Body of pancreas (tissue), 4 donors: ENCODE data around the gene SLX9. TPM values are rescaled to one million over a fixed set of nuclear protein-coding genes. Genes with fewer than 3 reads are reported as not detected.

Experiments used
- ATAC-seq: fragments of 150-250 bp; one replicate; pipeline ENCODE4 v1.9.1; 2016
- DNase-seq, 4 donors: peaks; one replicate each; pipeline ENCODE4 v3.0.0-alpha.2; 2019
- H3K27ac ChIP-seq, 4 donors: fragments of 200-600 bp; sonication (generic); 1 replicate in 3 of 4; 2 replicates in 1 of 4; pipeline versions ENCODE4 v1.5.1 to v1.6.1; 2016 to 2019; ENCODE audit warnings: mild to moderate bottlenecking in 1 of 4, mixed read lengths in 1 of 4, moderate library complexity in 1 of 4
- H3K27me3 ChIP-seq, 2 donors: fragments of 200-600 bp; sonication (generic); one replicate each; pipeline ENCODE4 v1.6.0; 2016; ENCODE audit warnings: mild to moderate bottlenecking in 1 of 2
- H3K36me3 ChIP-seq, 2 donors: fragments of 200-600 bp; sonication (generic); replicated peaks in 1 of 2; 2 replicates each; pipeline ENCODE4 v1.5.1; 2016; ENCODE audit warnings: low read depth in 2 of 2; ENCODE audit not compliant: insufficient read depth in 1 of 2
- H3K4me1 ChIP-seq: fragments of 200-600 bp; sonication (generic); one replicate; pipeline ENCODE4 v1.6.0; 2016
- H3K4me3 ChIP-seq, 2 donors: fragments of 200-600 bp; sonication (generic); 1 replicate in 1 of 2; 2 replicates in 1 of 2; pipeline ENCODE4 v1.5.1; 2016 to 2019
- H3K9me3 ChIP-seq, 3 donors: fragments of 200-600 bp; sonication (generic); 1 replicate in 2 of 3; 2 replicates in 1 of 3; pipeline ENCODE4 v1.5.1; 2016
- CTCF ChIP-seq, 7 experiments: fragments of 450-650 bp in 4 of 7; fragments of 200-600 bp in 3 of 7; sonication (generic) in 3 of 7; IDR thresholded peaks; one replicate each; pipeline ENCODE4 v1.5.1; 2016 to 2019; ENCODE audit warnings: antibody characterized with exemption in 7 of 7
- POLR2A ChIP-seq, 3 donors: fragments of 450-650 bp; IDR thresholded peaks; one replicate each; pipeline ENCODE4 v1.6.1; 2016; ENCODE audit warnings: antibody characterized with exemption in 3 of 3, mild to moderate bottlenecking in 2 of 3
- WGBS, 2 donors: methylation state at CpG; one replicate each; pipeline ENCODE4 v1.1.5; 2017; 5-methylcytosine and 5-hydroxymethylcytosine counted together
- intact Hi-C: fragments of 100-400 bp; cut with DNase I; formaldehyde crosslinking; loops from one replicate; pipeline ENCODE4 v1.15.1; 2023
- total RNA-seq, 2 donors: library from RNA; depleted of rRNA; stranded (reverse); fragments of >200 nt; gene quantifications; one replicate each; pipeline ENCODE4 v1.1.0, GENCODE V29; 2016

The SLX9 gene
- total RNA-seq, 2 donors from 2014 or later, result 5.6 to 9.3 TPM

DNA sequence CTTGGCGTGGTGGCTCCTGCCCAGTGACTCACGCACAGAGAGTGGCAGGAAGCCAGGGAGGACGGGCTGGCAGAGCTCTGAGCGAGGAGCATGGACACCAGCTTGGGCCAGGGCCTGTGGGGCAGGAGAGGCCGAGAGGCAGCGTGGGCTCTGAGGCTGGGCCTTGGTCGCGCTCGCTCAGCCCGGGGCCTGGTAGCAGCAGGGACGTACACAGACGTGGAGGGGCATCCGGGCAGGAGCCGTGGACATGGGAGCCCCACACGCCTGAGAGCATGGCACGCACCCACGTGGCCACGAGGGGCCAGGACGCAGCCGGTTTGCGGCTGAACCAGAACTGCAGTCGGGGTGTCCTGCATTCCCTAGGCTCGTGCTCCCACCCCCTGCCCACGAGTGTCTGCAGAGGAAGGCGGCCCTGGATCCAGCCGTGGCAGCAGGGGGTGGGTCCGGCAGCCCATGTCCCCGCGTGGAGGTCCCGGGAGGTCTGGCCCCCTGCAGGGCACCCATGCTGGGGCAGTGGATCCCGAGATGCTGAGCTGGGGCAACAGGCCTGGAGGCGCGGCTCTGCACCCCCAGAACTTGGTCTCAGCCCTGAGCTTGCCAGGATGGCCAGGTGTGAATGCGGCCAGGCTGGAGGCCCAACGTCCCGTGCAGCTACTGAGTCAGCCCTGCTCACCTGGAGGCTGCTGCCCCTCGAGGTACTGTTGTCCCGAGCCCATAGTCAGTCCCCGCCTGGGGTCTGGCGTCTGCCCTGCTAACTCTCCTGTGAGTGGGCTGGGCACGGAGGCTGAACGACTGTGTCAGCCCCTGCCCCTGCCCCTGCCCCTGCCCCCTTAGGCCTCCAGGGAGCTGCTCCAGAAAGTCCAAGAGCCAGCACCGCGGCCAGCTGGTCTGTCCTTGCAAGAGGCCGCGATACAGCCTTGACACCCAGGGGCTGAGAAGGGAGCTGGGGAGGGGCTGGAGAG, 61.6 kb downstream of the SLX9 start:
- peak; percentile 8 for ATAC-seq
- peak in 1 of 4 donors; percentile 23 for DNase-seq
- Histone ChIP-seq H3K4me1 (no peaks in the 10 kb centered on the region), H3K27ac (no peak overlapping the region), H3K4me3 (no peak overlapping the region), H3K9me3 (no peaks in the 10 kb centered on the region), H3K36me3 (no peaks in the 10 kb centered on the region), H3K27me3 (peaks cover 0 to 3% of the 10 kb centered on the region in 2 donors)
- TF ChIP-seq POLR2A (IDR thresholded peaks at IDR 0.05) (no peak), CTCF (IDR thresholded peaks at IDR 0.05) (no peak)
- 48 to 67% methylated on average over 11 to 42 of the region's 46 CpGs for WGBS, 2 donors
- intact Hi-C loops, result no loop called here

DNA sequence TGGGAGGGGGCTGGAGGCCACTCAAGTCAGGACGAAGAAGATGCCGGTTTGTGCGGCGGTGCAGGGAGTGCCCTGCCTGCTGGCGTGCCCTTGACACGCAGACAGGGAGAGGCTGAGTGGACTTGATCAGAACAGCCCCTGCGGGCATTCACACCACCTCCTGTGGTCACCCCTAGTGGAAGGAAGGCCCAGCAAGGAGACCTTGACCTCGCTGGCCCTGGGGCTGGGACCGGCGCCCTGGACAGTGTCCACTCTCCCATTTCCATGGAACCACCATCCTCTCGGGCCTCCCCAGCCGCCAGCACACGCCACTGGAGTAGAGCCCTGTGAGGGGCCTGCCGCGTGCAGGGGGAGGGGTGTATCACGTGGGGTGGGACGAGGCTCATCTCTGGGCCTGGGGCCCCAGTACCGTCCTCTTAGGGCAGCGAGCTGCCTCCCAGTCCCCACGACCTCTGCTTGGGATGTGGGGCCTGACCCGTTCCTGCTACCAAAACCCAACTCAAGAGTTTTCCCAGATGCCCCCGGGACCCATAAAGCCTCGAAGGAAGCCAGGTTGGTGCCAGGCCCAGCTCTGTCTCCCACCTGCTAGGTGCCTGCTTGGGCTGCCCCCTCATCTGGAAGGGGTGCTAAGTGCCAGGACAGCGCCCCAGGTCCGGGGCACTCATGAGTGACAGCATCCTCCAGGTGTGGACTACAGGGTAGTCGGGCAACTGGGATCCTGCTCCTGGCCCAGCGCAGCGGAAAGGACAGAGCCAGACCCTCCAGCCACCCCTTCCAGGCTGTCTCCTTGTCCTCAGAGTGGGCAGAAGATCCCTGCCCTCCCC, 62.8 kb downstream of the SLX9 start:
- no peak overlapping the region for H3K27ac ChIP-seq
- peak in 1 of 4 donors; percentile 6 for DNase-seq

GRCh38 chr21:45003331-45004058, 63.7 kb downstream of the SLX9 start:
- TF ChIP-seq POLR2A (IDR thresholded peaks at IDR 0.05) (no peak), CTCF (IDR thresholded peaks at IDR 0.05) (no peak)
- Histone ChIP-seq H3K27me3 (peaks cover 0 to 3% of the 10 kb centered on the region in 2 donors), H3K4me1 (no peaks in the 10 kb centered on the region), H3K27ac (no peak overlapping the region), H3K4me3 (no peak overlapping the region), H3K36me3 (no peaks in the 10 kb centered on the region), H3K9me3 (no peaks in the 10 kb centered on the region)
- no peak for ATAC-seq
- peak in 2 of 4 donors; percentile 0 to 6 for DNase-seq
- 63 to 68% methylated on average over 10 to 14 of the region's 14 CpGs for WGBS, 2 donors
- intact Hi-C loops, result no loop called here

More for the DNA sequence above, 62.8 kb downstream of the SLX9 start:
- no peak for TF ChIP-seq CTCF (IDR thresholded peaks at IDR 0.05)
- TF ChIP-seq POLR2A (IDR thresholded peaks at IDR 0.05), result no peak
- H3K4me1 ChIP-seq, result no peaks in the 10 kb centered on the region
- WGBS, 2 donors, result 71 to 87% methylated on average over 9 to 26 of the region's 28 CpGs
- H3K4me3 ChIP-seq, result no peak overlapping the region
- peaks cover 0 to 3% of the 10 kb centered on the region in 2 donors for H3K27me3 ChIP-seq
- intact Hi-C loops, result no loop called here
- no peaks in the 10 kb centered on the region for H3K36me3 ChIP-seq
- ATAC-seq, result no peak
- H3K9me3 ChIP-seq, result no peaks in the 10 kb centered on the region

DNA sequence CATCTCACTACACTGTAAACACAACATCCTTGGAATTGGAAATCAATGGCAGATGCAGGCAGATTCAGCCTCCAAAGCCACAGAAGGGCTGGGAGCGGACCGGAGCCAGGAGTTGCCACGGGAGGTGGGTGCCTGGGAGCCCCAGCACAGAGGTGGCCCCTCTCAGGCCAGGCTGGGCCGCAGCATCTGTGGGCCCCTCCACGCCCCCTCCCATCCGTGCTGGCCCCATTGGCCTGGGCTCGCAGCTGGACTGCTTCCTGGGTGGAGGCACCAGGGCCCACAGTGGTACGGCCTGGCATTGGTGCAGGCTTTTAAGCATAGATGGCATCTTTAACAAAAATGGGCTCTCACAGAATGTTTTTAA, 64.2 kb downstream of the SLX9 start:
- no peak for TF ChIP-seq POLR2A (IDR thresholded peaks at IDR 0.05)
- no peak for TF ChIP-seq CTCF (IDR thresholded peaks at IDR 0.05)
- WGBS, 2 donors, result 70 to 85% methylated on average over 6 to 8 of the region's 8 CpGs
- Histone ChIP-seq H3K4me3 (no peak overlapping the region), H3K27ac (no peak overlapping the region), H3K36me3 (no peaks in the 10 kb centered on the region), H3K9me3 (no peaks in the 10 kb centered on the region), H3K27me3 (peaks cover 0 to 3% of the 10 kb centered on the region in 2 donors), H3K4me1 (no peaks in the 10 kb centered on the region)
- intact Hi-C loops, result no loop called here
- ATAC-seq, result no peak
- peak in 2 of 4 donors; percentile 2 to 4 for DNase-seq
